ENCODE results near the gene F5.

F5 gene

GRCh38 chr1:169586395-169587255 is at the start of gene F5:
Gene F5 (minus strand): TSS chr1:169586481. CDS start chr1:169586386, 95 bp downstream.
- Histone ChIP-seq H3K27me3 (ENCODE audit: control insufficient read depth, insufficient read depth, low read length) (no peaks in the 10 kb centered on the region), H3K27ac (no peak within 1 kb of the TSS), H3K4me2 (ENCODE audit: low read length) (peak within 1 kb of the TSS; percentile 16), H3K9me3 (ENCODE audit: control insufficient read depth, low read length) (no peaks in the 10 kb centered on the region), H2AFZ (peak within 1 kb of the TSS; percentile 65), H3K79me2 (no peaks in the 10 kb centered on the region), H3K36me3 (ENCODE audit: control insufficient read depth, insufficient read depth, low read length) (no peaks in the 10 kb centered on the region), H3K4me3 (ENCODE audit: low read depth, low read length) (no peak within 1 kb of the TSS), H3K4me1 (no peaks in the 10 kb centered on the region), H3K9ac (no peak within 1 kb of the TSS)
- TF ChIP-seq, protein P1, sequence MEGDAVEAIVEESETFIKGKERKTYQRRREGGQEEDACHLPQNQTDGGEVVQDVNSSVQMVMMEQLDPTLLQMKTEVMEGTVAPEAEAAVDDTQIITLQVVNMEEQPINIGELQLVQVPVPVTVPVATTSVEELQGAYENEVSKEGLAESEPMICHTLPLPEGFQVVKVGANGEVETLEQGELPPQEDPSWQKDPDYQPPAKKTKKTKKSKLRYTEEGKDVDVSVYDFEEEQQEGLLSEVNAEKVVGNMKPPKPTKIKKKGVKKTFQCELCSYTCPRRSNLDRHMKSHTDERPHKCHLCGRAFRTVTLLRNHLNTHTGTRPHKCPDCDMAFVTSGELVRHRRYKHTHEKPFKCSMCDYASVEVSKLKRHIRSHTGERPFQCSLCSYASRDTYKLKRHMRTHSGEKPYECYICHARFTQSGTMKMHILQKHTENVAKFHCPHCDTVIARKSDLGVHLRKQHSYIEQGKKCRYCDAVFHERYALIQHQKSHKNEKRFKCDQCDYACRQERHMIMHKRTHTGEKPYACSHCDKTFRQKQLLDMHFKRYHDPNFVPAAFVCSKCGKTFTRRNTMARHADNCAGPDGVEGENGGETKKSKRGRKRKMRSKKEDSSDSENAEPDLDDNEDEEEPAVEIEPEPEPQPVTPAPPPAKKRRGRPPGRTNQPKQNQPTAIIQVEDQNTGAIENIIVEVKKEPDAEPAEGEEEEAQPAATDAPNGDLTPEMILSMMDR (IDR thresholded peaks at IDR 0.05): peak; percentile 40

DNA sequence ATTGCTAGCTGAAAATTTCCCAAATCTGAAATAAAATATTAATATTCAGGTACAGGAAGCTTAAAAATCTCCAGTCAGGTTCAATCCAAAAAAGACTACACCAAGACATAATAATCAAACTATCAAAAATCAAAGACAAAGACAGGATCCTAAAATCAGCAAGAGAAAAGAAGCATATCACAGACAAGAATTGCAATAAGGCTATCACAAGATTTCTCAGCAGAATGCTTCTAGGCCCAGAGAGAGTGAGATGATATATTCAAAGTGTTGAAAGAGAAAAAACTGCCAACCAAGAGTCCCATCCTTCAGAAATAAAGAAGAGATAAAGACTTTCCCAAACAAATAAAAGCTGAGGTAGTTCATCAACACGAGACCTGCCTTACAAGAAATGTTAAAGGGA is 48.6 kb upstream of the F5 start:
- Histone ChIP-seq H3K27ac (no peak overlapping the region), H3K4me2 (ENCODE audit: low read length) (no peak overlapping the region), H3K36me3 (ENCODE audit: control insufficient read depth, insufficient read depth, low read length) (no peaks in the 10 kb centered on the region), H2AFZ (no peak overlapping the region), H3K27me3 (ENCODE audit: control insufficient read depth, insufficient read depth, low read length) (no peaks in the 10 kb centered on the region), H3K9ac (no peak overlapping the region), H3K9me3 (ENCODE audit: control insufficient read depth, low read length) (no peaks in the 10 kb centered on the region), H3K79me2 (no peaks in the 10 kb centered on the region), H3K4me3 (ENCODE audit: low read depth, low read length) (no peak overlapping the region), H3K4me1 (no peaks in the 10 kb centered on the region)
- TF ChIP-seq, protein P1 (IDR thresholded peaks at IDR 0.05): no peak

- H3K79me2 ChIP-seq: no peaks in the 10 kb centered on the region
- H3K9me3 ChIP-seq (ENCODE audit: control insufficient read depth, low read length): no peaks in the 10 kb centered on the region
- H3K4me2 ChIP-seq (ENCODE audit: low read length): no peak overlapping the region
- no peak overlapping the region for H3K4me3 ChIP-seq (ENCODE audit: low read depth, low read length)
- no peaks in the 10 kb centered on the region for H3K36me3 ChIP-seq (ENCODE audit: control insufficient read depth, insufficient read depth, low read length)
- H3K4me1 ChIP-seq: no peaks in the 10 kb centered on the region
- no peaks in the 10 kb centered on the region for H3K27me3 ChIP-seq (ENCODE audit: control insufficient read depth, insufficient read depth, low read length)
- TF ChIP-seq, protein P1 (IDR thresholded peaks at IDR 0.05): no peak
- H3K27ac ChIP-seq: no peak overlapping the region
- H2AFZ ChIP-seq: no peak overlapping the region
- H3K9ac ChIP-seq: no peak overlapping the region
Measured at GRCh38 chr1:169634145-169634544, 47.9 kb upstream of the F5 start.

- no peak overlapping the region for H3K4me2 ChIP-seq (ENCODE audit: low read length)
- H3K79me2 ChIP-seq: no peaks in the 10 kb centered on the region
- H3K27me3 ChIP-seq (ENCODE audit: control insufficient read depth, insufficient read depth, low read length): no peaks in the 10 kb centered on the region
- no peak overlapping the region for H3K27ac ChIP-seq
- H3K9ac ChIP-seq: no peak overlapping the region
- no peaks in the 10 kb centered on the region for H3K36me3 ChIP-seq (ENCODE audit: control insufficient read depth, insufficient read depth, low read length)
- H2AFZ ChIP-seq: no peak overlapping the region
- no peaks in the 10 kb centered on the region for H3K9me3 ChIP-seq (ENCODE audit: control insufficient read depth, low read length)
- H3K4me1 ChIP-seq: no peaks in the 10 kb centered on the region
- H3K4me3 ChIP-seq (ENCODE audit: low read depth, low read length): no peak overlapping the region
- TF ChIP-seq, protein P1 (IDR thresholded peaks at IDR 0.05): no peak
Measured at GRCh38 chr1:169631249-169631648, 45.0 kb upstream of the F5 start.

DNA sequence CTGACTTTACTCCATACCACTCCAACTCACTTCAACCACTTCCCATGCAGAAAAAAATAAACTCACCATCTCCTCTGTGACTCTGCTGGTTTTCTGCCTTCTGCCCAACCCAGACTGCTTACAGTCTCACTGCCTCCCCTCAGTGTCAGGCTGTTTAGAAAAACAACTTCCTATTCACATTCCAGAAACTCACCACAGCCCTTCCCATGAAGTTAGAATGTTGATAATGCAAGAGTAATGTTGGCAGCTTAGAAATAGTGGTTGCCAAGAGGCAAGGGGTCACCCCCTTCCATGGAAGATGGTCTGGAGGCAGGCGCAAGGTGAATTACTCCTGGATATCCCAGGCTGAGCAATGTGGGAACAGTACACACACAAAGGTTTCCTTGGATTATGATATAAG is 43.7 kb upstream of the F5 start, which contains the start of gene SELP:
SELP (minus strand) TSS at position 119 of the 400 bp plus-strand sequence; CDS start at position 69, 50 bp downstream.
- TF ChIP-seq, protein P1 (IDR thresholded peaks at IDR 0.05): no peak
- no peak within 1 kb of the TSS for H3K4me3 ChIP-seq (ENCODE audit: low read depth, low read length)

More for the DNA sequence above, 43.7 kb upstream of the F5 start, which contains the start of gene SELP:
- H3K9me3 ChIP-seq (ENCODE audit: control insufficient read depth, low read length): no peaks in the 10 kb centered on the region
- H3K36me3 ChIP-seq (ENCODE audit: control insufficient read depth, insufficient read depth, low read length): no peaks in the 10 kb centered on the region
- H2AFZ ChIP-seq: no peak within 1 kb of the TSS
- H3K9ac ChIP-seq: no peak within 1 kb of the TSS
- H3K4me1 ChIP-seq: no peaks in the 10 kb centered on the region
- H3K79me2 ChIP-seq: no peaks in the 10 kb centered on the region
- no peaks in the 10 kb centered on the region for H3K27me3 ChIP-seq (ENCODE audit: control insufficient read depth, insufficient read depth, low read length)
- H3K4me2 ChIP-seq (ENCODE audit: low read length): no peak within 1 kb of the TSS
- H3K27ac ChIP-seq: no peak within 1 kb of the TSS
